ENCODE measurements around the gene PTPRK. TPM values are rescaled to one million over a fixed set of nuclear protein-coding genes. Genes with fewer than 3 reads are reported as not detected.

The PTPRK gene
- total and polyA plus RNA-seq, 2 of the 13 experiments (the other 11 are each of a cell fraction or from before 2014, with no cell fraction given) = 43.6 to 98.3 TPM

- TF ChIP-seq ZNF460 (CRISPR knock-in tag; IDR thresholded peaks at IDR 0.05; ENCODE audit: borderline replicate concordance) (no peak), ZNF614 (CRISPR knock-in tag; IDR thresholded peaks at IDR 0.05; ENCODE audit: borderline replicate concordance) (0 out of 2 replicates have a peak, but pooled peaks have one; percentile 18), MAX (IDR thresholded peaks at IDR 0.05) (peak; percentile 2), ZNF430 (CRISPR knock-in tag; IDR thresholded peaks at IDR 0.05) (peak; percentile 74; the same call in 1 of the 2 replicates), BATF2 (CRISPR knock-in tag; IDR thresholded peaks at IDR 0.05) (no peak), ZNF710 (CRISPR knock-in tag; IDR thresholded peaks at IDR 0.05; ENCODE audit: borderline replicate concordance) (peak; percentile 93), ATF3 (CRISPR knock-in tag; IDR thresholded peaks at IDR 0.05) (no peak), REST (IDR thresholded peaks at IDR 0.05; ENCODE audit: borderline replicate concordance in 1 of 2, low read depth in 1 of 2, low read length in 2 of 2) (no peak), ZNF549 (CRISPR knock-in tag; IDR thresholded peaks at IDR 0.05) (0 out of 2 replicates have a peak, but pooled peaks have one; percentile 21), ZNF619 (CRISPR knock-in tag; IDR thresholded peaks at IDR 0.05) (no peak), NFE2L1 (CRISPR knock-in tag; IDR thresholded peaks at IDR 0.05; ENCODE audit: borderline replicate concordance) (no peak), ZNF383 (CRISPR knock-in tag; IDR thresholded peaks at IDR 0.05; ENCODE audit: borderline replicate concordance) (no peak), SKIL (CRISPR knock-in tag; IDR thresholded peaks at IDR 0.05; ENCODE audit: borderline replicate concordance) (no peak), ZNF235 (CRISPR knock-in tag; IDR thresholded peaks at IDR 0.05; ENCODE audit: borderline replicate concordance) (0 out of 2 replicates have a peak, but pooled peaks have one; percentile 52), SUZ12 (IDR thresholded peaks at IDR 0.05; ENCODE audit: low read depth, low read length) (no peak), ZC3H13 (CRISPR knock-in tag; IDR thresholded peaks at IDR 0.05) (peak; percentile 64), CHD2 (IDR thresholded peaks at IDR 0.05; ENCODE audit: low read depth, low read length) (no peak)
These were observed 1.1 kb downstream of the PTPRK start (continued) for GRCh38 chr6:128519132-128519930.

Data from HepG2 (cell line).